Pulmonary artery endothelial cell (primary cell): ENCODE data around the gene LRPPRC. TPM values are rescaled to one million over a fixed set of nuclear protein-coding genes. Genes with fewer than 3 reads are reported as not detected.
A peak's percentile ranks its signal among the peaks of the same experiment; 100 is the strongest.
"Not testable (repeated sequence)": the region's sequence is repeated elsewhere in the genome, so short reads cannot be mapped to it uniquely, and the experiment has no call there.

Experiments
- DNase-seq: peaks from one replicate; pipeline ENCODE4 v3.0.0-alpha.2; 2011; ENCODE audit warnings: low read depth, low spot score
- total RNA-seq: library from RNA; depleted of rRNA; stranded (reverse); fragments of >200 nt; gene quantifications from 2 replicates; pipeline ENCODE4 v1.2.3, GENCODE V29; 2014

LRPPRC gene
- total RNA-seq, 1 donor from 2014 or later = 68.8 TPM

GRCh38 chr2:43911136-43911790 is 84.5 kb downstream of the LRPPRC start:
- DNase-seq = not testable (repeated sequence)

- DNase-seq = no peak
Observed at GRCh38 chr2:43906448-43907109, 89.2 kb downstream of the LRPPRC start.

- DNase-seq = peak; percentile 7
Observed at GRCh38 chr2:43905871-43906270, 89.9 kb downstream of the LRPPRC start.

- DNase-seq = no peak
Observed at GRCh38 chr2:43905371-43905803, 90.4 kb downstream of the LRPPRC start.

- DNase-seq = no peak
Observed at GRCh38 chr2:43899589-43899988, 96.2 kb downstream of the LRPPRC start.

- DNase-seq = no peak
Observed at GRCh38 chr2:43898838-43899346, 96.9 kb downstream of the LRPPRC start.

DNA sequence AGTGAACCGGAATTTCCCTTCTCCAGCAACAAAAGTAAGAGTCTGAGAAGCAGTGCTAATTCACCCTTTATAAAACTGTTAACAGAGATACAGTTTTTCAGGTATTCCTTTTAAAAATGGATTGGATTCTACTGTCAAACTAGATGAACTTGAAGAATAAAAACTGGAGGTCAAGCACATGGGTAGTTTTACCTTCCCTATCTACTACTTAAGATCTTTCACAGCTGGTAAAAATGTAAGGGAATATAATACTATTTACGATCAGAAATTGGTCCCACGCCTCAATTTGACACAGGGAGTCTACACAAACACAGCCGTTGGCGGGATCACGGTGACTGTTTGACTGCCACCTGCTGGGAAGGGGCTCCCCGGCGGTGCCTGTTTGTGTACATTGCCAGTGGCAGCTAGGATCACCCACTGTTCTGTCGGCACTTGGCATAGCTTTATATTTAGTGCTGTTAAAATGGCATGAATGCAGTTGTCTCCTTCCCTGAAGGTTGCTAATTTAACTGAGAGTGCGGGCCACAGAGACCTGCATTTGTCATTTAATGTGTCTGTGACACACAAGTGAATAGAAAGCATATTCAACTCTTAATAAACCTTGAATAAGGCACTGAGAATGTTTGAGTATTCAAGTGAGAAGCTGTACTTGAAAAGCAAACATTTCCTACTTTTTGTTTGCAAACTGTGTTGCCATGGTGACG is 97.5 kb downstream of the LRPPRC start:
- DNase-seq = no peak

- DNase-seq = no peak
Observed at GRCh38 chr2:43897492-43897891, 98.3 kb downstream of the LRPPRC start.

DNA sequence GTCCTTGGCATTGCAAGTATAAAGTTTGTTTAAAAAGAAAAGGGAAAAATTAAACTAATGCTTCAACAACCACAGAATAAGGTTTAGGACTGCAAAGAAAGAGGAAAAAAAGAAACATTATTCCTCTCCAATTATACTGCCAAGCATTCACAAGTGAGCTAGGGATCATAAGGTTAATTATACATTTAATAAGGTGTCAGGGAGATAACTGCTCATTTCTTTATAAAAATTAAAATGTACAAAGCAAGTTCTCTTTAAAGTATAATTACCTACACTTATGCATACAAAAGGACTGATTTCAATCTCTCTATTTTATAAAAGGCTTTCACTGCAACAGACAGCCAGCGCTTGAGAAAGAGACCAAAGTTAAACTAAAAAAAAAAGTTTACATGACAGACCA is 98.9 kb downstream of the LRPPRC start:
- DNase-seq = no peak

DNA sequence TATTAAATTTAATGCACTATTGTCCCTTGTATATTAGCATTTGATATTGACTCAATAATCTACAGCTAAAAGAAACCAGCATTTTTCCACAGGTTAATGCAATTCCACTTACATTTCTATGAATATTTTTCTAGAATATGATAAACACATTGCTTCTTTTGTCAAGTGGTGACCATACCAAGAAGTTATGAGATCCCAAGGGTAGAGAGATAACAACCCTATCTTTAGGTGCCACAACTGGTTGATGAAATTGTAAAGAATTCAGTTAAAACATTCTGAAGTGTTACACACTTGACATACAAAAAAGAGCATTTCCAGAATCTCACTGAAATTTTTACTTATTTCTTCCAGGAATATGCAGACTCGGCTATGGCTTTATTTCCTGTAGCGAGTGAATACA is 101.0 kb downstream of the LRPPRC start:
- DNase-seq = no peak

DNA sequence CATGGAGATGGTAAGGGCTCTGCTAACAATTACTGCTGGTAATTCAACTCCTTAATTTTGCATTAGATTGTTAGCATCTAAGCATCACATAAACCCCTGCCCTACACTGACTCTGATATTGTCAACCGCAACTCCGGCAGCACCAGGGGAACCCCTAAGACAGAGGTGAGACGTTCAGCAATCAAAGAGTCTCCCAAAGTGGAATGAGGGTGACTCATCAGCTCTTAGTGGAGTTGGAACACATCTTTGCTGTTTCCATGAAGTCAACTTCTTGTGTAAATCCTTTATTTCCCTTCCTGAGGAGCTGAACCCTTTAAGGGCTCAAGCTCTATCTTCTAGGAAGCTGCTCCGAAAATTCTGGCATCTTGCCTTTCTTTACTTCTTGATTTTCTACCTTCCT is 104.9 kb downstream of the LRPPRC start:
- DNase-seq = no peak

GRCh38 chr2:43889416-43889815 is 106.4 kb downstream of the LRPPRC start:
- no peak for DNase-seq

DNA sequence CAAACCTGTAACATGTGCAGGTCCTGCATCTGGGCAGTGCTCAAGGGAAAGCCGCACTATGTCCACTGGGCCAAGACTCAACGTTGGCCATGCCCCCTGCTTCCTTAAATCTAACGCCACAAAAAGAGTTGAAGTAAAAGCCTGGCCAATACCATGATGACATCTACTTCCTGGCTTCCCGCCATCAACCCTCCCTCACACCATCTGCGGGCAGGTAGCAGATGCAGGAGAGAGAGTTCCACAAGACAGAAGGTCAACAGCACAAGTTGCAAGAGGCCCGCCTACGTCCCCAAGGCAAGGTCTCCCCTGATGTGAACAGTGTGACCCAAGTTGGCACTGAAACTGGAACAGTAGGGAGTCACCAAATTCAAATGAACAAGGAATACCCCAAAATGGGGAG is 108.6 kb downstream of the LRPPRC start:
- no peak for DNase-seq

DNA sequence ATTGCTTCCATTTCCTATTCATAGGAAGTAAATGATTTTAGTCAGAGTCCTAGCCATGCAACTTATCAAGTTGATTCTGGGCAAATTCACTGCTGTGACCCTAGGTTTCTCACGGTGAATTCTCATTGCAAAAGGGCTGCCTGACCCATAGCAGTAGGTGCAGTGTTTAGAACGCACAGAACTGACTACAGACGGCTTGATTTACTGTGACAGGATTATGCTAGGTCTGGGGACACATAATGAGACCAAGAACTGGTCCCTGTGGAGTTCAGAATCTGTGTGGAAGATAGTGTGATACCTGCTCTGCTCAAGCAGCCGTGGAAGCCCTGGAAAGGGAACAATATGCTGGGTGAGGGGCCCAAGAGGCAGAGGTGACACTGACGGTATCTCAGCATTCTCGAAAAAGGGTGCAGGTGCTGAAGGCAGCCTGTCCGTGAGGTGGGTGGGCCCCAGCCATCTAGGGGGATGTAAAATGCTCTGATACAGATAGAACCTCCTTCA is 110.6 kb downstream of the LRPPRC start:
- no peak for DNase-seq

DNA sequence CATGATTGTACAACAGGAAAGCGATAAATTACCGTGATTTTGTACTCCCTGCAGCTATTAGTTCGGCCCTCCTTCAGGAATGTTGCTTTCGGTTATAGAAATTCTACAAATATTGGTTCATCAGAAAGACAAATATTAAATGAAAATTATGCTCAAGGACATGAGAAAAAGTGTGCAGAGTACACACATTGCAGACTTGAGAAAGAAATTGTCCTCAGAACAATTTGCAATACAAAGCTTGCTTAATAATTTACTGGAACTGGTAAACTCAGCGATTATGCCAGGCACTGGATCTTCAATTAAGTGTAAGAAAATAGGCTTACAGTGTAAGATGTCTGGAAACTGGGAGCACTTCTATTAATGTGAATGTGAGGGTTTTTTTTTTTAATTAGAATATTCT is 111.1 kb downstream of the LRPPRC start:
- DNase-seq = no peak

DNA sequence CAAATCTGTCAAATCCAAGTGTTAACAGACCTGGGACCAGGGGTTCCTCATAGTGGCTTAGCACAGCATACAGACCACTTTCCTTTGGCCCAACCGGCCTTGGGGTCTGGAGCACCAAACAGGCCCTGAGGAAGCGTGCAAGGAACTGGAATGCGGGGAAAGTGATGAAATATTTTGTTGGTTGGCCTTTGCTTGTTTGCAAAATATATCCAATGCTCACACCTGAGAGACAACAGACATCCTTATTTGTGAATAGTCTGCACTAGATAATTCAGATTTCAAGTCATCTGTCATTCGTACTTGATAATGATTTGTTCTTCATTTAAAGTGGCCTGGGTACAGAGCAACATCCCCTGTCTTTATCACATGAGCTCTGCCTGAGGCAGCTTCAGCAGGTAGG is 113.5 kb downstream of the LRPPRC start:
- DNase-seq = no peak

GRCh38 chr2:43880952-43881351 is 114.8 kb downstream of the LRPPRC start:
- no peak for DNase-seq

GRCh38 chr2:43880471-43880870 is 115.3 kb downstream of the LRPPRC start:
- no peak for DNase-seq

- DNase-seq = no peak
Observed at GRCh38 chr2:43879261-43879660, 116.5 kb downstream of the LRPPRC start.

- no peak for DNase-seq
Observed at GRCh38 chr2:43877782-43878464, 117.9 kb downstream of the LRPPRC start.

DNA sequence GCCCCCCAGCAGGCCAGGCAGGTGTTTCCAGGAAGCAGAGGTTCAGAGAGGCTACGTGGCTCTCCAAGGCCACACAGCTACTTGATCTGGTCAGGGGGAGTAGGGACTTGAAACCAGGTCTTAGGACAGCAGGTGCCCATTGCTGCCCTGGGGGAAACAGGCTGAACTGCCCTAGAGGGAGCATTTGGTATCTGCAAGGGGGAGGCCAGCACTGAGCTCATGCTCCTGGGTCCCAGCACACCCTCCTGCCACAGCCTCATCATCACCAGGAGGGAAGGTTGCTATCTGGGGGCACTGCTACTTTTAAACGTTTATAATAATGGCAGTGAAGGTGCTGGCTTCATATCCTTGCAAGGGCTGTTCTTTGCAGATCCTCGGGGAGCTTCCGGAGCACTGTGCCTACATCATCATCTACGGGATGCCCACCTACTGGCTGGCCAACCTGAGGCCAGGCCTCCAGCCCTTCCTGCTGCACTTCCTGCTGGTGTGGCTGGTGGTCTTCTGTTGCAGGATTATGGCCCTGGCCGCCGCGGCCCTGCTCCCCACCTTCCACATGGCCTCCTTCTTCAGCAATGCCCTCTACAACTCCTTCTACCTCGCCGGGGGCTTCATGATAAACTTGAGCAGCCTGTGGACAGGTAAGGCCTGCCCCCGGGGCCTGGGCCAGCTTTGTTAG is 120.9 kb downstream of the LRPPRC start:
- DNase-seq = no peak
